Non-pigmented ciliary epithelial cell (primary cell): ENCODE measurements around the gene POLR3K.
"Not testable (repeated sequence)": the region's sequence is repeated elsewhere in the genome, so short reads cannot be mapped to it uniquely, and the experiment has no call there.

ENCODE experiments used
- DNase-seq: peaks from one replicate; pipeline ENCODE4 v3.0.0-alpha.2; 2010; ENCODE audit warnings: low read depth

POLR3K gene

GRCh38 chr16:42691-43090 lies 10.7 kb downstream of the POLR3K start:
- no peak for DNase-seq

DNA sequence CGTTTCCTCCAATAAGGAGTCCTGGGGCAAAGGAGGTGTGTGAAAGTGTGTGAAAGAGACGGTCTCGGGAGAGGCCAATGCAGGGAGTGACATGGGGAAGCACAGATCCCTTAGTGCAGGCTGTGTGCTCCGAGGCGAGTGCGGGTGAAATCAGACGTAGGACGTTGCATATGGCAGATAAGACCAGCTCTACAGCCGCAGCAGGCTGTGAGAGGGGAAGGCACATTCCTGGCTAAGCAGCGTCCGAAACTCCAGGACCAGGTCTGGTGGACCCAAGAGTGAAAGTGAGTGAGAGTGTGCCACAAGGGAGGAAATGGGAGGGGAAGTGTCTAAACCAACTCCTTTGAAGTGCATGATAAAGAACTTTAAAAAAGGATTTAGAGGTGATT lies 11.3 kb downstream of the POLR3K start:
- no peak for DNase-seq

GRCh38 chr16:41439-42068 lies 11.9 kb downstream of the POLR3K start:
- no peak for DNase-seq

GRCh38 chr16:38941-39892 lies 14.2 kb downstream of the POLR3K start:
- DNase-seq = no peak

- DNase-seq = not testable (repeated sequence)
Measured at GRCh38 chr16:38206-38605, 15.2 kb downstream of the POLR3K start.

DNA sequence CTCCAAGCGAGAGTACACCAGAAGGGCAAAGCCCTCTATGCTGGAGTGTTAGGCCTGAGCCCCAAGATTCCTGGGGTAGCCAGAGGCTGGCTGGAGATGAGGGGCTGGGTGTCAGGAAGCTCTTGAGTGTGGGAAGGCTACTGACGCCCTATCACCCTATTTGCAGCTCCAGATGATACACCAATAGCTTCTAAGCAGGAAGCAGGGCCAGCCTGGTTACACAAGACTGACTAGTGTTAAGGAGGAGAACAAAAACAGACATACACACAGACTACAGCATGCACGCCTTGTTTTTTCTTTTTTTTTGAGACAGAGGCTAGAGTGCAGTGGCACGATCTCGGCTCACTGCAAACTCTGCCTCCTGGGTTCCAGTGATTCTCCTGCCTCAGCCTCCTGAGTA lies 15.9 kb downstream of the POLR3K start:
- DNase-seq = no peak

DNA sequence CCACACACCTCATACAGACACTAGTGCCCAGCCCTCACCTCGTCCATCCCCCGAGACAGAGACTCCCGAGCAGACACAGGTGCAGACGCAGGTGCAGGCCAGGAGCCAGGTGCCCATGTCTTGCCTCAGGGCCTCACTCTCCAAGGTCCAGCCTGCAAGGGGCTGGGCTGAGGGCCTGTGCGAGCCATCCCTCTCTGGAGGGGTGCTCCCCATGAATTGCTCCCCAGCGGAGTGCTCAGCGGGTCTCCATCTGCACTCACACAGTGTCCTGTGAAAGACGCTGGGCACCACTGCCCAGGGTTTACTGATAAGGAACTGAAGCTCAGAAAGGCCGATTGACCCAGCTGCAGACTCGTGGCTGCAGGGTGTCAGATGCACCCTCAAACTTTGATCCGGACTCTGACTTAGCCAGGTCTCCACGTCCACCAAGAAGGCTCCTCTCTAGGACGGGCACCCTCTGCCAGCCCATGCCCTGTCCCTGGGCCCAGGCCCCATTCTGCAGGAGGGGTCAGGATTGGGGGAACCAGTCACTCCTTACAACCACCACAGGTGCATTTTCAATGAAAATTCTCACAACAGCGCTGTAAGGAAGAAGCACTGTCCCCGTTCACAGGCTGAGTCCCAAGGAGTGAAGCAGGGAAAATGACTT lies 16.9 kb downstream of the POLR3K start:
- DNase-seq = no peak

DNA sequence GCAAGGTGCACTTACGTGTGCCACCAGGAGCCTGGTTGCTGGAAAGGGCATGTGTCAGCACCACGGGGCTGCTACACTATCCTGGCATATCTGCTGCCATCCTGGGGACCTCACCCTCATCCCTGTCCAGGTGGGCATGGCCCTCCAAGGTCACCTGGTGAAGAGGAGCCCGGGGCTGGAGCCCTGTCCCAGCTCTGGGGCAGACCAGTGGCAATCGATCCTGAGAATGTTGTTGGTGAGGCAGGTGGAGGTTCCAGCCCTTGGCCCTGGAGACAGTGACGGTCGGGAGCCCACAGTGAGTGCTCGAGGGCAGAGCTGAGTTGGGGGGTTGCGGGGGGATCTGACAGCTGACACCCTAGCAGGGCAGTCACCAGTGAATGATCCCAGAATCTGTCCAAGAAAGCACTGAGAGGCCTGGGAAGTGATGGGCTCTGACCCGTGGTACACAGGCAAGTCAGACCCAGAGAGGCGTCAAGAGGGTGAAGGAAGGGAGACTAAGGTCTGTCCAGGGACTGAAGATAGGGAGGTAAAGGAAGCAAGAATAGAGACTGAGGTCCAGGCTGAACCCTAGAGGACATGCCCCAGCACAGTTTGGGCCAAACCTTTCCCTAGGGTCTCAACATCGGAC lies 17.6 kb downstream of the POLR3K start:
- no peak for DNase-seq

- no peak for DNase-seq
Measured at GRCh38 chr16:35011-35677, 18.3 kb downstream of the POLR3K start.

DNA sequence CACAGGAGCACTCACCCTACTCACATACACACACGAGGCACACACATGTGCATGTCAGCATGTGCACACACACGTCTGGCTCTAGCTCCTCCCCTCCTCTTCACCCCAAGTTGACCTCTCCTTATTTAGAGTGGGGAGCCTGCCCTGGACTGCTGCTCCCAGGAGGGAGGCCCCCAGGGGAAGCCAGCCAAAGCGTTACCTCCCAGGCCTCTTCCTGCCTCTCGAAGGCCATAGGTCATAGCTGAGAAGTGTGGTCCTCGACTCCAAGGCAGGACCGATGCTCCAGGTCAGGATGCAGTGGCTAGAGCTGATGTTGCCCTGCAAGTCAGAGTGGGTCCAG lies 18.8 kb downstream of the POLR3K start:
- DNase-seq = no peak

DNA sequence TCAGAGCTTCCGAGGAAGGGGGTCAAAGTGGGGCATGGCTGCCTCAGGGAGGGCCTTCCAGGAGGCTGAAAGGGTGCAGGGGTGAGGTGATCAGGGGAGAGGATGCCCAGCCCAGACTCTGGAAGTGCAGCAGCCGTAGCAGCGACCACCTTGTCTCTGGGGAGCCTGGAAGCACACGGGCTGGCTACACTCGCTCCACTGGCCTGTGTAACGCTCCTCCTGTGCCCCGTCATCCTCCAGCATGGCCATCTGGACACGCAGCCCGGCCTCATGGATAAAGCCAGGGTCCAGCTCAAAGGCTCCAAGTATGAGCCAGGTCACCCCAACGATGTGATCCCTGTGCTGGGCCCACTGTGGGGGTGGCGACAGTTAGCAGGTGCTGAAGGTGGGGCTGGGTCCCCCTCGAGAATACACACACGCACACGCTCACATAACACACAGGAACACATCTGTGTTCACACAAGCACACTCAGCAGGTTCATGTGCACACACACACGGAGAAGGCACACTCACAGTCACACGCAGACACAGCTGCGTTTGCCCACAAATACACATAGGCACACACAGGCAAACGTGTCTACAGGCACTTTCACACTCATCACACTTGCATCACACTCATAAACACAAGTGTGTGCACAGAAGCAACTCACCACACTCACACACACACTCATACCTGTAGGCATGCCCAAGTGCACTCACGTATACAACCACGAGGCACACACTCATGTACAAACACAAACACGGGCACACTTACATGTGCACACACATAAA lies 19.3 kb downstream of the POLR3K start:
- no peak for DNase-seq

- not testable (repeated sequence) for DNase-seq
Measured at GRCh38 chr16:33154-33876, 20.1 kb downstream of the POLR3K start.

GRCh38 chr16:30627-31026 lies 22.8 kb downstream of the POLR3K start:
- not testable (repeated sequence) for DNase-seq

DNA sequence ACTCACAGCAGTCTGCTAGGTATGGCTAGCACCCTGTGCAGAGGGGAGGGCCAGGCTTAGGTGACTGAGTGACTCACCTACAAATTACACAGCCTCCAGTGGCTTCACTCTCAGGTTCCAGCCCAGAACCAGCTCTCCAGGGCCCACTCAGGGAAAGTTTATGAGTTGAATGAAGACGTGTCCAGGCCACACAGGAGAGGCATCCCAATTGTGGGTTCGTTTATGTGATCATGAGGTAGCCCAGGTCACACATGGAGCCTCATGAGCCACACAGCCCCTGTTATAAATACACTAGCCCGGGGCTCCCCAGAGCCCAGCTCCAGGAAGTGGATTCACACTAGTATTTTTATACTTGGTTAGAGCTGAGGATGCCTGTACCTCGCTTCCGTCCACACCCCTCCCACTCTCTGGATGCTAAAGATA lies 27.5 kb downstream of the POLR3K start:
- not testable (repeated sequence) for DNase-seq

DNA sequence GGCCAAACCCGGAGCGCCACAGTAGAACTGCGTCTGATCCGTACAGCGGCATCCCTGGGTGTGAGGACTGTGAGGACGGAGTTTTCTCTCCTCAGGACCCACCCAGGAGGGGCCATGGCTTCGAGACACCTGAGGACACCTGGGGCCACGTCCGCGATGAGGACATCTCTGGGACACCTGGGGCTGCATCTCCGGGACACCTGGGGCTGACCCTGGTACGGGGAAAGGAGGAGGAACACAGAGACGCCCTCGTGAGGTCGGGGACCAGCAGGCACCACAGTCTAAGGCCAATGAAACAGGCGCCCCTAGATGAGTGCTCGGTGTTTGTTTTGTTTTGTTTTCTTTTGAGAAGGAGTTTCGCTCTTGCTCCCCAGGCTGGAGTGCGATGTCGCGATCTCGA lies 29.3 kb downstream of the POLR3K start:
- not testable (repeated sequence) for DNase-seq

GRCh38 chr16:20886-21285 lies 32.5 kb downstream of the POLR3K start:
- DNase-seq = not testable (repeated sequence)

GRCh38 chr16:17062-17765 lies 36.2 kb downstream of the POLR3K start:
- not testable (repeated sequence) for DNase-seq

DNA sequence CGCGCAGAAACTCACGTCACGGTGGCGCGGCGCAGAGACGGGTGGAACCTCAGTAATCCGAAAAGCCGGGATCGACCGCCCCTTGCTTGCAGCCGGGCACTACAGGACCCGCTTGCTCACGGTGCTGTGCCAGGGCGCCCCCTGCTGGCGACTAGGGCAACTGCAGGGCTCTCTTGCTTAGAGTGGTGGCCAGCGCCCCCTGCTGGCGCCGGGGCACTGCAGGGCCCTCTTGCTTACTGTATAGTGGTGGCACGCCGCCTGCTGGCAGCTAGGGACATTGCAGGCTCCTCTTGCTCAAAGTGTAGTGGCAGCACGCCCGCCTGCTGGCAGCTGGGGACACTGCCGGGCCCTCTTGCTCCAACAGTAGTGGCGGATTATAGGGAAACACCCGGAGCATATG lies 42.6 kb downstream of the POLR3K start:
- DNase-seq = not testable (repeated sequence)

- no peak for DNase-seq
Measured at GRCh38 chr16:9903-10665, 43.3 kb downstream of the POLR3K start.
